H1 (cell line): ENCODE data around the gene PIANP. TPM values are rescaled to one million over a fixed set of nuclear protein-coding genes. Genes with fewer than 3 reads are reported as not detected.

Experiments used
- SAP30 ChIP-seq: fragments of 300-600 bp; sonication (generic); IDR thresholded peaks from 2 replicates; pipeline ENCODE4 v1.7.1; 2012; ENCODE audit warnings: low read length, moderate library complexity, mild to moderate bottlenecking, inconsistent platforms; ENCODE audit not compliant: insufficient read depth, insufficient replicate concordance
- USF2 ChIP-seq: IDR thresholded peaks from 2 replicates; pipeline ENCODE4 v1.6.1; 2011; ENCODE audit warnings: low read length, improper control_type of control experiment
- polyA plus RNA-seq, 7 experiments: library from polyadenylated mRNA; depleted of rRNA in 3 of 7; stranded (reverse) in 5 of 7; unstranded in 2 of 7; fragments of >200 nt in 5 of 7; fragments of 200-250 nt in 2 of 7; gene quantifications; 1 replicate in 5 of 7; 2 replicates in 1 of 7; 4 replicates in 1 of 7; pipeline versions ENCODE4 v1.2.1 to v1.2.3, GENCODE V29; 2011 to 2013; ENCODE audit warnings: missing spikeins in 2 of 7, mixed read lengths in 2 of 7
- total RNA-seq: library from RNA; stranded (reverse); fragmentation: NEBNext Ultra II Directional; extraction: Animal tissue kit (Norgen Biotek cat#: 25700); gene quantifications from 2 replicates; pipeline ENCODE4 v1.2.1, GENCODE V29; 2021

PIANP gene
- total and polyA plus RNA-seq, 2 of the 8 experiments (the other 6 are each of a cell fraction or from before 2014, with no cell fraction given): 6.3 to 9.8 TPM

GRCh38 chr12:6676962-6677361 lies 23.7 kb downstream of the PIANP start (continued):
- no peak for TF ChIP-seq SAP30
- no peak for TF ChIP-seq USF2
